Measurements from ENCODE around the gene P3H2. TPM values are rescaled to one million over a fixed set of nuclear protein-coding genes. Genes with fewer than 3 reads are reported as not detected.

Gene P3H2
- total RNA-seq, 4 donors from 2014 or later, result 0.85 to 6.8 (median 4.8) TPM

GRCh38 chr3:190110826-190111225 lies 9.9 kb downstream of the P3H2 start:
- TF ChIP-seq CTCF (IDR thresholded peaks at IDR 0.05; ENCODE audit: low read depth), result no peak

DNA sequence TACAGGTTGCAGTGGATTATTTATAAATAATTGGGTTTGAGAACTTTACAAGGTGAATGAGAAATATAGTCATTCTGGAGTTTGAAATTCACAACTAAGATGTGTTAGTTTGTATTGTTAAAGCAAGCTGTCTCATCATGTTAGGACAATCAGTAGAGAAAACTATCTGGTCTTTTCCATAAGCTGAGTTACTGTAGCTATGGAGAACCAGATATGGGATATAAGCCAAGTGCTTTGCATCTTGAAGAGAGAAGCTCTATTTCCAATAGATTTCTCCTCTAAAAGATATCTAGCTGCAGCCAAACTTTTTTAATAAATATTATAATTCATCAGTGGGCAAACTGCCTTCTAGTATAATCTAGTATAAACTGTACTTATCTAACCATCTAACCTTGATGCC lies 11.3 kb downstream of the P3H2 start:
- no peak for TF ChIP-seq CTCF (IDR thresholded peaks at IDR 0.05; ENCODE audit: low read depth)

DNA sequence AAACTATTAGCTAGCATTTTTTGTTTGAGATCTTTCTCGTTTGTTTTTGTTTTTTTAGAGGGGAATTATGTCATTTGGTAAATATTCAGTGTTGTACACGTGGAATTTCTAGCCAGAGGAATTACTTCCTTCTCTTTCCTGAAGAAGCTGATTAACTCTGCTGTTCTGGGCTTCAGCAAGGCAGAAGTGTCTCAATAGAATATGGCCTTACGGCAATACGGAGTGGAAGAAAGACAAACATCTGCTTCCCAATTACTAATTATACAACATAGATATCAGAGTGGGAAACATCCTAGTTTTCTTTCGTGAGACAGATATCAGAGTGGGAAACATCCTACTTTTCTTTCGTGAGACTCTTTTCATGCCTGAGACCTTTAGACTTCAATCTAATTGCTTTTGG lies 11.9 kb downstream of the P3H2 start:
- no peak for TF ChIP-seq CTCF (IDR thresholded peaks at IDR 0.05; ENCODE audit: low read depth)

- no peak for TF ChIP-seq CTCF (IDR thresholded peaks at IDR 0.05; ENCODE audit: low read depth)
Observed at GRCh38 chr3:190105876-190106275, 14.8 kb downstream of the P3H2 start.

DNA sequence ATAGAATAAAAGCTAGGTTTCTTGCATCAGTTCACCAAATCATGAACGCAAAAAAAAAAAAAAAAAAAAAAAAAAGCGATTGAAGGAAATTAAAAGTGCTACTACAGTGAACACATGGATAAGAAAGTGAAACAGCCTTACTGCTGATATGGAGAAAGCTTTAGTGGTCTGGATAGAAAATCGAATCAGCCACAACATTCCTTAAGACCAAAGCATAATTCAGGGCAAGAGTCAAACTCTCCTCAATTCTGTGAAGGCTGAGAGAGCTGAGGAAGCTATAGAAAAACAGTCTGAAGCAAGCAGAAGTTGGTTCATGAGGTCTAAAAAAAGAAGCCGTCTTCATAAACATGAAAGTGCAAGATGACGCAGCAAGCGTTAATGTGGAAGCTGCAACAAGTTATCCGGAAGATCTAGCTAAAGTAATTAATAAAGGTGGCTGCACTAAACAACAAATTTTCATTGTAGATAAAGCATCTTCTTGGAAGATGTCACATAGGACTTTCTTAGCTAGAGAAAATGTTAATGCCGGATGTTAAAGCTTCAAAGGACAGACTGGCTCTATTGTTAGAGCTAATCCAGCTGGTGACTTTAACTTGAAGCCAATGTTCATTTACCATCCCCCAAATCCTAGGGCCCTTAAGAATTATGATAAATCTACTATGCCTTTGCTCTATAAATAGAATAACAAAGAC lies 19.2 kb downstream of the P3H2 start:
- TF ChIP-seq CTCF (IDR thresholded peaks at IDR 0.05; ENCODE audit: low read depth), result no peak

- no peak for TF ChIP-seq CTCF (IDR thresholded peaks at IDR 0.05; ENCODE audit: low read depth)
Observed at GRCh38 chr3:190099099-190099498, 21.6 kb downstream of the P3H2 start.

GRCh38 chr3:190097617-190098016 lies 23.1 kb downstream of the P3H2 start:
- TF ChIP-seq CTCF (IDR thresholded peaks at IDR 0.05; ENCODE audit: low read depth), result no peak

Measured in subcutaneous adipose tissue (tissue), 4 donors.